Measurements from ENCODE around the gene BICDL2. TPM values are rescaled to one million over a fixed set of nuclear protein-coding genes. Genes with fewer than 3 reads are reported as not detected.

BICDL2 gene
- total and polyA plus RNA-seq, 2 donors (not counting 3 experiments of a cell fraction or from before 2014, with no cell fraction given) = not detected

GRCh38 chr16:3035972-3036725 lies 595 bp downstream of the BICDL2 start:
- no peaks in the 10 kb centered on the region for H3K4me1 ChIP-seq (ENCODE audit: control insufficient read depth, extremely low read depth, insufficient read depth, low read length)
- intact Hi-C loops (cut with micrococcal nuclease) = no loop called here
- H2AFZ ChIP-seq (ENCODE audit: low read depth, low read length) = no peak overlapping the region
- dilution Hi-C loops (cut with MboI; ENCODE audit: extremely low pct_ligation_motif_present, low sequenced_read_pairs) = no loop called here
- no peak overlapping the region for H3K27ac ChIP-seq (ENCODE audit: insufficient read depth, low read depth, low read length)
- no peaks in the 10 kb centered on the region for H4K20me1 ChIP-seq (replicated peaks; ENCODE audit: control insufficient read depth, extremely low read depth, insufficient read depth, low read length)
- ChIA-PET POLR2A (no interaction called here), CTCF (interaction anchor here (1.6 to 8.5 kb wide), 2 partner anchors 23 to 92 kb away, joined by 4 to 138 read pairs; no protein-coding TSS in a partner anchor)
- H3K9ac ChIP-seq (replicated peaks; ENCODE audit: extremely low read depth, insufficient read depth, low read length) = no peak overlapping the region
- H3K27me3 ChIP-seq (ENCODE audit: control insufficient read depth in 2 of 2, insufficient read depth in 2 of 2, low read length in 2 of 2) = peaks cover 54% of the 10 kb centered on the region in 2 experiments
- no peaks in the 10 kb centered on the region for H3K36me3 ChIP-seq (ENCODE audit: control insufficient read depth in 2 of 2, extremely low read depth in 1 of 2, insufficient read depth in 2 of 2, low read length in 2 of 2)
- no peak for TF ChIP-seq CTCF (IDR thresholded peaks at IDR 0.05; ENCODE audit: extremely low read depth in 1 of 2, insufficient read depth in 1 of 2, low read depth in 1 of 2, low read length in 2 of 2)
- TF ChIP-seq MYC (IDR thresholded peaks at IDR 0.05; ENCODE audit: low read depth, low read length) = no peak
- no peak for TF ChIP-seq MAX (IDR thresholded peaks at IDR 0.05; ENCODE audit: insufficient read depth, insufficient read length)
- no peak for TF ChIP-seq POLR2A (IDR thresholded peaks at IDR 0.05; ENCODE audit: low read depth, low read length)
- no peak for TF ChIP-seq GATA2 (IDR thresholded peaks at IDR 0.05; ENCODE audit: insufficient read depth, insufficient read length, low read depth, low read length)
- TF ChIP-seq JUN (IDR thresholded peaks at IDR 0.05; ENCODE audit: borderline replicate concordance, insufficient read depth, insufficient read length, low read depth) = no peak
- TF ChIP-seq EZH2 (IDR thresholded peaks at IDR 0.05; ENCODE audit: borderline replicate concordance, low read depth, low read length, severe bottlenecking) = peak; percentile 99
- no peak overlapping the region for H3K4me2 ChIP-seq (ENCODE audit: insufficient read depth, low read length)
- DNase-seq (ENCODE audit: low read depth, low spot score) (no peak), FAIRE-seq (no peak)
- no peaks in the 10 kb centered on the region for H3K79me2 ChIP-seq (ENCODE audit: control insufficient read depth, insufficient read depth, low read length)
- no peak overlapping the region for H3K4me3 ChIP-seq (replicated peaks in 1 of 3; ENCODE audit: insufficient read depth in 1 of 3, low read depth in 1 of 3, low read length in 3 of 3)
- no peaks in the 10 kb centered on the region for H3K9me3 ChIP-seq (replicated peaks; ENCODE audit: control insufficient read depth, insufficient read depth, low read length)
- no TSS peak for BruUV-seq (replicated peaks)
- H3K9me1 ChIP-seq (replicated peaks; ENCODE audit: control insufficient read depth, extremely low read depth, insufficient read depth, low read length) = no peaks in the 10 kb centered on the region
